GM23248 (cell line): ENCODE results near the gene PPP1R37.

Experiments used
- EZH2 ChIP-seq: fragments of 200-600 bp; sonication (generic); IDR thresholded peaks from 2 replicates; pipeline ENCODE4 v1.6.1; 2018; ENCODE audit warnings: antibody characterized with exemption, mild to moderate bottlenecking; ENCODE audit not compliant: insufficient read depth, poor library complexity, severe bottlenecking
- EZH2phosphoT487 ChIP-seq: fragments of 200-600 bp; sonication (generic); IDR thresholded peaks from 2 replicates; pipeline ENCODE4 v1.6.1; 2018; ENCODE audit warnings: antibody characterized with exemption, moderate library complexity, mild to moderate bottlenecking, low read depth; ENCODE audit not compliant: insufficient read depth

DNA sequence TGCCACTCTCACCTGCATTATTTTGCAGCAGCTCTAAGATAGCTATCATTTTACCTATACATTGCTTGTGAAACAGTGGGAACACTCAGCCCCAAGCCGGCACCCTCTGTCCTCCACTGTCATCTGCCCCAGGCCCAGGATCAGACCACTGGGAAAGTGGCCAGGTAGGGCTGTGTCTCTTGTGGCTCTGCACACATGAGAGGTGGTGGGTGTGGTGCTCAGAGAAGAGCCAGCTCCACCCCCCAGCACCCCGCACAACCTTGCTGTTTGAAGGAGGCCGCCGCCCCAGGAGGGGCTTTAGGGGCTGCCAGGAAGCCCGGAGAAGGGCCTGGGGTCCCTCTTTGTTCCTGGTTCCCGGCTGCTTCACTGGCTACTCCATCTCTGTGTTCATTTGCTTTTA, 26.6 kb downstream of the PPP1R37 start:
- no peak for TF ChIP-seq EZH2
- no peak for TF ChIP-seq EZH2phosphoT487
